Natural killer cell treated with Interleukin-12 subunit alpha and Interleukin-12 subunit beta and Interleukin-15 and Interleukin-18, amount 100 ng/mL, for 72 hours (primary cell): ENCODE measurements around the gene CUZD1. TPM values are rescaled to one million over a fixed set of nuclear protein-coding genes. Genes with fewer than 3 reads are reported as not detected.
"Not testable (repeated sequence)": the region's sequence is repeated elsewhere in the genome, so short reads cannot be mapped to it uniquely, and the experiment has no call there.

Source experiments
- ATAC-seq, 2 donors: fragments of 150-1000 bp; cut with Tn5 transposase in 1 of 2; sonication (Bioruptor Pico), chemical (Tn5 transposase) in 1 of 2; 2 replicates each; pipeline ENCODE4 v1.10.0; 2021
- DNase-seq: peaks from one replicate; pipeline ENCODE4 v3.0.0; 2022; ENCODE audit warnings: low spot score
- H3K27ac Mint-ChIP-seq, 2 donors: 1 replicate in 1 of 2; 2 replicates in 1 of 2; pipeline ENCODE4 v1.8.0; 2022; ENCODE audit warnings: mixed read lengths in 2 of 2, mild to moderate bottlenecking in 1 of 2, moderate library complexity in 1 of 2
- H3K27me3 Mint-ChIP-seq, 2 donors: 1 replicate in 1 of 2; 2 replicates in 1 of 2; pipeline ENCODE4 v1.8.0; 2022; ENCODE audit warnings: mixed read lengths in 2 of 2
- H3K36me3 Mint-ChIP-seq: one replicate; pipeline ENCODE4 v1.8.0; 2022; ENCODE audit warnings: mixed read lengths
- H3K4me1 Mint-ChIP-seq, 2 donors: 1 replicate in 1 of 2; 2 replicates in 1 of 2; pipeline ENCODE4 v1.8.0; 2022; ENCODE audit warnings: low read depth in 2 of 2, mixed read lengths in 2 of 2, mild to moderate bottlenecking in 1 of 2
- H3K4me3 Mint-ChIP-seq: one replicate; pipeline ENCODE4 v1.8.0; 2022; ENCODE audit warnings: mixed read lengths
- H3K9me3 Mint-ChIP-seq: 2 replicates; pipeline ENCODE4 v1.8.0; 2022; ENCODE audit warnings: mixed read lengths
- total RNA-seq, 2 donors: library from RNA; stranded (reverse); gene quantifications; one replicate each; pipeline ENCODE4 v1.2.3, GENCODE V29; 2022

The CUZD1 gene
- total RNA-seq, 2 donors from 2014 or later = 1.1 to 3.9 TPM

DNA sequence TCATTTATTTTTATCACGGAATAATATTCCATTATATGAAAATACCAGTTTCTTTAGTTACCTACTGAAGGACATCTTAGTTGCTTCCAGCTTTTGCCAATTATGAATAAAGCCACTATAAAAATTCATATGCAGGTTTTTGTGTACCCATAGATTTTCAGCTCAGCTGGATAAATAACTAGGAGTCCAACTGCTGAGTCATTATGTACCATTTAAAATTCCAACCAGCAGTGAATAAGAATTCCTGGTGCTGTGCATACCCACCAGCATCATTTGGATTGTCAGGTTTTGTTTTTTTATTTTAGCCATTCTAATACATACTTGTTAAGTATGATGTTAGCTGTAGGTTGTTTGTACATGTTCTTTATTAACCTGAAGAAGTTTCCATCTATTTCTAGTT lies 19.2 kb upstream of the CUZD1 start:
- Mint-ChIP-seq H3K4me3 (no peak overlapping the region), H3K36me3 (peaks cover 13% of the 10 kb centered on the region), H3K27me3 (no peaks in the 10 kb centered on the region), H3K9me3 (peaks cover 2% of the 10 kb centered on the region), H3K27ac (no peak overlapping the region), H3K4me1 (peaks cover 21 to 33% of the 10 kb centered on the region in 2 donors)
- DNase-seq (no peak), ATAC-seq (no peak)

DNA sequence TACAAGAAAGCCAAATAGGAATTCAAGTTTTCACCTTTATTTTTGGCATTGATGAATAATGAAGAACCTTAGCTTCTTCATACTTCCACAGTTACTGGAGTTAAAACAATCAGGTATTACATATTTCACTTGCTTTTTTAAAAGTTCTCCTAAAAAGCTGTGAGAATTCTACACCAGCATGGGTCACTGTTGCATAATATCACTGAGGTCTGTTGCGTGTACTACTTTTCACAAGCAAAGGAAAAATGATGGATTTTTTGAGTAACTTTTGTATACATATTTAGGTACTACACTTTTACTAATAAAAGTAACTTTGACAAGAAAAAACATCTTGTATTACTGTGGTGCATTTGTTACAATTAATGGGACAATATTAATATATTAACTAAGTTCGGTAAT lies 18.5 kb upstream of the CUZD1 start:
- Mint-ChIP-seq H3K4me1 (peaks cover 16 to 25% of the 10 kb centered on the region in 2 donors), H3K36me3 (peaks cover 6% of the 10 kb centered on the region), H3K4me3 (no peak overlapping the region), H3K9me3 (no peaks in the 10 kb centered on the region), H3K27me3 (no peaks in the 10 kb centered on the region), H3K27ac (no peak overlapping the region)
- ATAC-seq (no peak), DNase-seq (no peak)

DNA sequence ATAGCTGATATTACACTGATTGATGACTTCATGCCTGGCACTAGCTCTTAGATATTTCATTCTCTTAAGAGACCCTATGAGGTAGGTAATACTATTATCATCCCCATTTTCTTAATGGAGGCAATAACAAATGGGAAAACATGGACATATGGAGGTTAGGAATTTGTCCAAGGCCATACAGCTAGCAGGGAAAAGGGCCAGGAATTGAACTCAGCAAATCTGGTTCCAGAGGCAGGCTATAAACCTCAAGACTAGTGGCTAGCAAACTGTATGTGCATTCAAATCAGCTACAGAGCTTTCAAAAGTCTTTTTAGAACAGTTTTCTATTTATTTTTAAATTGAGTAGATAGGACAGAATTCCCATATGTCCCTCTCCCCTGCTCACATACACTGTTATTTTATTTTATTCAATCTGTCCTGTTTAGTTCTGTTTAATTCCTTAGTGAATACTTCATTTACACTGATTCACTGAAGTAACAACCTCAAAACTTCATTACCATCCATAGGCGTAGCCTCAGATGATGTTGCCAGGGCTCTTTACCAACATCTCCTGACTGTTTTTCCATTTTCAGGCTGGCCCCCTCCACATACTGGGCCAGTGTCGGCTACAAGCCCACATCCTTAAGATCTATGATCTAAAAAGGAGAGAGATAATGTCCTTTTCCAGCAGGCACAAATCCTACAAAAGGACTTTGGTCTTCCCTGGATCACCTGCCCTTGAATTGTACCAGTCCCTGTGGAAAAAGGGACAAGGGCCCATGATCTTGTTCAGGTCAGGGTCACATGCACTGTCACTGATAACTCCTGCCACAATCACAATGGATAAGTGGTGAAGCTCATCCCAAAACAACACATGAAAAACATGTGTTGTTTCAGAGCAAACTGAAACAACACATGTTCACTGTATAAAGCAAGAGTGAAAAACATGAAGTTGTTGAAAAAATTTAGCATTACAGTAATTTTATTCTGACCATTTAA lies 17.8 kb upstream of the CUZD1 start:
- DNase-seq (no peak), ATAC-seq (no peak)
- peaks cover 15 to 25% of the 10 kb centered on the region in 2 donors for H3K4me1 Mint-ChIP-seq
- H3K9me3 Mint-ChIP-seq = peaks cover 3% of the 10 kb centered on the region
- H3K27ac Mint-ChIP-seq = no peak overlapping the region
- H3K4me3 Mint-ChIP-seq = no peak overlapping the region
- H3K36me3 Mint-ChIP-seq = peaks cover 6% of the 10 kb centered on the region
- no peaks in the 10 kb centered on the region for H3K27me3 Mint-ChIP-seq

DNA sequence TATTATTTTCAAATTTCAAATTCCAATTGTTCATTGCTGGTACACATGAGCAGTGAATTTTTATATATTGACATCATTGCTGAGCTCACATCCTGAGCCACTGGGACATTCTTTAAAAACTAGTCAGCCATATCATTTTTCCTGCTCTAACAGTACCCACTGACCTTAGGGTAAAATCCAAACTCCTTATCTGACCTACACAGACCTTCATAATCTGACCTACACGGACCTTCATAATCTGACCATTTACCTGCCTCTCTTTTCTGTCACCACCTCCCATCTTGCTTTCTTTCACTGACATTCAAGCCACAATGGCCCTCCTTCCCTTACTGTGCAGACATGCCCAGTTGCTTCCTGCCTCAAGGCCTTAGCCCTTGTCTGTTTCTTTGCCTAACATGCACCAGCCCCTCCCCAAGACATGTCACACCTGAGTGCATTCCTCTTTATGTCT lies 16.1 kb upstream of the CUZD1 start:
- no peaks in the 10 kb centered on the region for H3K36me3 Mint-ChIP-seq
- peaks cover 13 to 14% of the 10 kb centered on the region in 2 donors for H3K4me1 Mint-ChIP-seq
- no peaks in the 10 kb centered on the region for H3K27me3 Mint-ChIP-seq
- no peak overlapping the region for H3K4me3 Mint-ChIP-seq
- ATAC-seq = no peak
- H3K27ac Mint-ChIP-seq = no peak overlapping the region
- DNase-seq = no peak
- H3K9me3 Mint-ChIP-seq = peaks cover 3% of the 10 kb centered on the region

DNA sequence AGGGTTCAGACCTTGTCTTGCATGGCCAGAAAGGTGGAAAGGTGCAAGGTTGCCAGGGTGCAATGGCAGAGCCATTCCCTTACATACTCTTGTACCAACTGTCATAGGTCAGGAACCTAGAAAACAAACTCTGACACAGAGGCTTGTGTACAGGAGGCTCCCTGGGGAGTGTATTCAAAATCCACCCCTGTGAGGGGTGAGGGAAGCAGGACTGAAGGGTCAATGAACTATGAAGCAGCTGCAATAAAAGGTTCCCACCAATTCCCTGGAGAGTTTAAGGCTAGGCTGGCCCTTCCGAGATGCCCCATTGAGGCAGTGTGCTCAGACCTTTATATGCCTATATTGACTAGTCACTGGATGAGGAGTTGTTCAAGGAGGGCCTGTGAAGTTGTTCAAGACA lies 13.9 kb upstream of the CUZD1 start:
- Mint-ChIP-seq H3K36me3 (peaks cover 4% of the 10 kb centered on the region), H3K27ac (no peak overlapping the region), H3K9me3 (peaks cover 3% of the 10 kb centered on the region), H3K27me3 (no peaks in the 10 kb centered on the region), H3K4me3 (no peak overlapping the region), H3K4me1 (peaks cover 18 to 19% of the 10 kb centered on the region in 2 donors)
- DNase-seq (no peak), ATAC-seq (no peak)

DNA sequence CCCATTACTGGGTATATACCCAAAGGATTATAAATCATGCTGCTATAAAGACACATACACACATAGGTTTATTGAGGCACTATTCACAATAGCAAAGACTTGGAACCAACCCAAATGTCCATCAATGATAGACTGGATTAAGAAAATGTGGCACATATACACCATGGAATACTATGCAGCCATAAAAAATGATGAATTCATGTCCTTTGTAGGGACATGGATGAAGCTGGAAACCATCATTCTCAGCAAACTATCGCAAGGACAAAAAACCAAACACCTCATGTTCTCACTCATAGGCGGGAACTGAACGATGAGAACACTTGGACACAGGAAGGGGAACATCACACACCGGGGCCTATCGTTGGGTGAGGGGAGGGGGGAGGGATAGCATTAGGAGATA lies 12.4 kb upstream of the CUZD1 start:
- Mint-ChIP-seq H3K4me1 (peaks cover 27 to 28% of the 10 kb centered on the region in 2 donors), H3K36me3 (peaks cover 10% of the 10 kb centered on the region)
- not testable (repeated sequence) for H3K27me3 Mint-ChIP-seq, H3K4me3 Mint-ChIP-seq, H3K27ac Mint-ChIP-seq, DNase-seq, ATAC-seq, H3K9me3 Mint-ChIP-seq

DNA sequence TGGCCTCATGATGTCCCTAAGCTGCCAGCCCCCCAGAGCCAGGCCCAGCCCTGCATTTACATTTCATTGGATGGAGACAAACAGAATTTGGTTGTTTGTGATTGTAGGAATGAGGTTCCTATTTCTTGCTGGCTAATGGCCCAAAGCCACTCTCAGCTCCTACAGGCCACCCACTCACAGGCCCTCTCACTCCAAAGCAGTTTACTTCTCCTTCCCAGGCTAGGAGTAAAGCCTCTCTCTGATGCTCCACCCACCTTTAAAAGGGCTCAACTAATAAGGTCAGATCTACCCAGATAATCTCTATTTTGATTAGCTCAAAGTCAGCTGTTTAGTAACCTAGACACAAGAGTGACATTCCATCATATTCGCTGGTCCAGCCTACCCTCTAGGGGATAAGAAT lies 11.2 kb upstream of the CUZD1 start:
- Mint-ChIP-seq H3K9me3 (peaks cover 3% of the 10 kb centered on the region), H3K27me3 (no peaks in the 10 kb centered on the region), H3K36me3 (peaks cover 12% of the 10 kb centered on the region), H3K4me3 (no peak overlapping the region), H3K27ac (no peak overlapping the region), H3K4me1 (peaks cover 26% of the 10 kb centered on the region in 2 donors)
- ATAC-seq = no peak
- DNase-seq = no peak

DNA sequence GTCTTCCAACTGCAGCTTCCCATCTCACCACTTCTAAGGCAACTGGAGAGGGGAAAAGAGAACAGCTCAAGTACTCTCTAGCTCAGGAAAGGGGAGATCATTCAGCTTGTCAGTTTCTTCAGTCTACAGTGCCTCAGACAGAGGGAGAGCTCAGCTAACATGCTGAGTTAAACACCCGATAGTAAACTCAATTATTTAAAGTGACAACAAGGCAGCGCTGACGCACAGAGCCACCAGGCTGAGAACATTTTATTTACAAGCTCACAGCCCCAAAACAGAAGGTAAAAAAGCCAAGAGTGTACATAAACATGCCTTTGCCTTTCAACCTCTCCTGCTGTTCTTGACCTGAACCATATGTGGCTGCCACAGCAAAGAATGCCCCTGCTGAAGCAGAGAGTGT lies 10.1 kb upstream of the CUZD1 start:
- DNase-seq = no peak
- no peak for ATAC-seq
- H3K27ac Mint-ChIP-seq = no peak overlapping the region
- H3K4me1 Mint-ChIP-seq = peaks cover 24% of the 10 kb centered on the region in 2 donors
- H3K4me3 Mint-ChIP-seq = no peak overlapping the region
- peaks cover 12% of the 10 kb centered on the region for H3K36me3 Mint-ChIP-seq
- H3K9me3 Mint-ChIP-seq = peaks cover 3% of the 10 kb centered on the region
- no peaks in the 10 kb centered on the region for H3K27me3 Mint-ChIP-seq

DNA sequence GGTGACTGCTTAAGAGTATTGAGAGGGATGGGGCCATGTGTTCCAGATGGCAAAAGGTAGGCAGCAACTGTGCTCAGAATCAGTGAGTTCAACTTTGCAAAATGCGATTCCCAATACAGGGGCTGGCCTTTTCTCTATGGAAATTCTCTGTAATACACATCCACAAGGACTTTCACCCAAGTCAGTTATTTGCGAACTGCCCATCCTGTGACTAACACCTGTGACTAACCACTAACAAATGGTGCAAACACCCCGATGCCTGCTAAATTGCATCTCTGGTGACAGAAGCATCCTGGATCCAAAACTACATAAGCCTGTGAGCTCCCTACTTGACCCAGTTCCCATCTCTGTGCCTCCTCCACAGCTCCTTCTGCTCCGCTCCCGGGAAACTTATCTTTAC lies 9.0 kb upstream of the CUZD1 start:
- no peak overlapping the region for H3K27ac Mint-ChIP-seq
- peaks cover 24% of the 10 kb centered on the region in 2 donors for H3K4me1 Mint-ChIP-seq
- H3K36me3 Mint-ChIP-seq = peaks cover 12% of the 10 kb centered on the region
- ATAC-seq (no peak), DNase-seq (no peak)
- H3K4me3 Mint-ChIP-seq = no peak overlapping the region
- H3K9me3 Mint-ChIP-seq = peaks cover 3% of the 10 kb centered on the region
- H3K27me3 Mint-ChIP-seq = no peaks in the 10 kb centered on the region

DNA sequence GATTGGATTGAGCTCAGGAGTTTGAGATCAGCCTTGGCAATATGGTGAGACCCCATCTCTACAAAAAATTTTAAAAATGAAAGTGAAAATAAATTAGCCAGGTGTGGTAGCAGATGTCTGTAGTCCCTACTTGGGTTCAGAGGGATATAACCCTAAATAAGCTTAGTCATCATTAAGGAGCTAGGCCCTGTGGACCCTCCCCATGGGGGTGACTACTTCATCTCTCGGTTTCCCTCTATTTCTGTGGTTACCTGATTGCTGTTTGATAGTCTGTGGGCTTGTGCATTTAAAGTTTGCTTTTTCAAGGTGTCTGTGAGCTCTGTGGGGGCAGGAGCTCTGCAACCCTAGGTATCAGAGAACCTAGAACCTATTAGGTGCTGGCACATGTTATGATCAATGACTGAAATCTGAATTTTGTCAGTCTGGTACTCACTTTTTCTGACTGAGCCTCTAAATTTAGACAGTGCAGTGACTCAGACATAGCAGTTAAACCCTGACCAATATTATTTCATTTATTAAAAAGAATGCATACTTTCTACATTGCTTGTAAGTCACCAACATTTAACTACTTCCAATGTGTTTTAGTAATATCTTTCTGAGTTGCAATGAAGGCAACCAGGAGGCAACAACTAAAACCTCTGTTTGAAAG lies 8.1 kb upstream of the CUZD1 start:
- H3K9me3 Mint-ChIP-seq = peaks cover under 1% of the 10 kb centered on the region
- DNase-seq = no peak
- no peak overlapping the region for H3K27ac Mint-ChIP-seq
- peaks cover 12% of the 10 kb centered on the region for H3K36me3 Mint-ChIP-seq
- ATAC-seq = no peak
- H3K4me3 Mint-ChIP-seq = no peak overlapping the region
- H3K27me3 Mint-ChIP-seq = no peaks in the 10 kb centered on the region
- H3K4me1 Mint-ChIP-seq = peaks cover 24% of the 10 kb centered on the region in 2 donors

DNA sequence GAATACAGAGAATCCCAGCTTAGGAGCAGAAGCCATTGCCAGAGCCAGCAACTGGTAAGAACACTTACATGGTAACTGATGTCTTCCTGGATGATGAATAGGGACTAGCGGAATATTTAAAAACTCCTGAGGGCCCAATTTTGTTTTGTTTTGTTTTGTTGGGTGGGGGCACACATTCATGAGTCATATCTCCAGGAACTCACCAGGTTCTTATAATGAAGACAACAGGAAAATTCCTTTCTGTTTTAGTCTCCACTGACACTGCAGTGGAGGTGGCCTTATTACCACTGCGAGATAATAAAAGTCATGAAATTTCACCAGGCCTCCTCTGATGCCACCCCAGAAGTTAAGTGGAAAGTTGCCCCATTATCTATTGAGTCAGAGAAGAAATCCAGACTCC lies 6.6 kb upstream of the CUZD1 start:
- DNase-seq (no peak), ATAC-seq (no peak)
- H3K27ac Mint-ChIP-seq = no peak overlapping the region
- peaks cover 12% of the 10 kb centered on the region for H3K36me3 Mint-ChIP-seq
- no peaks in the 10 kb centered on the region for H3K9me3 Mint-ChIP-seq
- H3K4me3 Mint-ChIP-seq = no peak overlapping the region
- no peaks in the 10 kb centered on the region for H3K27me3 Mint-ChIP-seq
- peaks cover 24% of the 10 kb centered on the region in 2 donors for H3K4me1 Mint-ChIP-seq

DNA sequence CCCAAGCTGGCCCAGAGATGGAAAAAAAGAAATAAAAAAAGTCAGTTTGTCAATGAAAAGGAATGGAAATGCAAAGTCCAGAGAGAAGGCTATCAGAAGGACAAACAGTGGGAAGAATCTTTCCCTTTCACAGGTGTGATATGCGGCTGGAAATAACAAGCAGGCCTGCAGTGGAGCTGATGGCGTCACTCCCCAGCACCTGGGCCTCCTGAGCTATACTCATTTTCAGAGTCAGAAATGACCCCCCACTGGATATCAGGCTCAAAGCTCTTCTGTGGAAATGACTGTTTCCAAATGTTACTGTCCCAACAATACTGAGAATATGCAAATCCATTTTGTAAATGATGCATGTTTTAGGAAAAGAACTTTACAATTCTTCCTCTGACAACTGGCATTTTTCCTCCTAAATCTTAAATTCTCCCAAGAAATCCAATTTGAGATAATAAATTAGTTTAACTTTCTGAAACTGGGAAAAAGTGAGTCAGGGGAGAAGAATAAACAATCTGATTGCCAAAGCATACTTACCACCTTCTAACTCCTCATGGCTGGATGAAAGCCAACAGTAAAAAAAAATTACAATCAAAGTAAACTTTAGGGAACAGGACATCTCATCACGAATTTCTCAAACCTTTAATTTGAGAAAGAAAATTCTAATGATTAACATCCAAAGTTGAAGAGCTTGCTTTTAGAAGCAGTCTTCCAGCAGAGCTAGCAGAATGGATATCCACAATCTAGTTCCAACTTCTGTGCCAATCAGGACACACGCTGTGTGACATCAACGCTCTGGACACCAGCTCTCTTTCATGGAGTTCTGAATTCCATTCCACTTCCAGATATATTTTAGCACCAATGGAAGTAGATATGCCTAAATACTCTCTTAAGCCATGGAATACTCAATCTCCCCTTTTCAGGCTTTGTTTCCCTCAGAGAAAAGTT lies 5.3 kb upstream of the CUZD1 start:
- peaks cover 17% of the 10 kb centered on the region for H3K36me3 Mint-ChIP-seq
- no peaks in the 10 kb centered on the region for H3K27me3 Mint-ChIP-seq
- peaks cover 18 to 29% of the 10 kb centered on the region in 2 donors for H3K4me1 Mint-ChIP-seq
- no peak overlapping the region for H3K27ac Mint-ChIP-seq
- no peak overlapping the region for H3K4me3 Mint-ChIP-seq
- H3K9me3 Mint-ChIP-seq = no peaks in the 10 kb centered on the region
- no peak for DNase-seq
- no peak for ATAC-seq

DNA sequence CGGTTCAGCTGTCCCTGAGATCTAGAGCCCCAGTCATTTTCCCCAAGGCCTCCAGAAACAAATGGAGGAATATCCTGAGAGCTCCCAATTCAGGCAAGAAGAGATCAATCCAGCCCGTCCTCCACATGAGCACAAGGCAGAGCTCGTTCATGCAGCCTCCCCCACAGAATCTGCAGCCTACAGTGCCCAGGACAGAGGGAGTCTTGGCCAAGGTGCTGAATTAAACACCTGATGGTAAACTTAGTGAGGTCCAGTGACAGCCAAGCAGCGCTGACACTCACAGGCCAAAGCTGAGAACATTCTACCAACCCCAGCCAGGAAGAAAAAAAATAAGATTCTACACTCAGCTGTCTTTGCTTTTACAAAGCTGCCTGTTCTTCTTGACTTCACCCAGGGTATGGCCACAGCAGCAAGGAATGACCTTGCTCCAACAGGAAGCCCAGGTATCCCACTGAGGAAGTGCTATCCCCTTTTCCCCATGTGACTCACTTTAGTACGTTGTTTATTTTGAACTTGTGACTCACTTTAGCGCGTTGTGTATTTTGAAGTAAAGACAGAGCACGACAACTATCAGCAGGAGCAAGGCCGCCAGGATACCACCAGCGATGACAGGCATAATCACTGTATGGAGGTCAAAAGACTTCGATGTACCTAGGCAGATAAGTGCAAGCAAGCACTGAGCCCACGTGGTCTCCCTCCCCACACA lies 4.4 kb upstream of the CUZD1 start:
- peaks cover 18% of the 10 kb centered on the region for H3K36me3 Mint-ChIP-seq

More for the DNA sequence above, 4.4 kb upstream of the CUZD1 start:
- no peak for DNase-seq
- no peaks in the 10 kb centered on the region for H3K9me3 Mint-ChIP-seq
- no peak overlapping the region for H3K27ac Mint-ChIP-seq
- H3K4me1 Mint-ChIP-seq = peaks cover 14 to 22% of the 10 kb centered on the region in 2 donors
- no peaks in the 10 kb centered on the region for H3K27me3 Mint-ChIP-seq
- ATAC-seq = no peak
- no peak overlapping the region for H3K4me3 Mint-ChIP-seq
